WTC11 (cell line): Measurements from ENCODE around the gene SPATA45. TPM values are rescaled to one million over a fixed set of nuclear protein-coding genes. Genes with fewer than 3 reads are reported as not detected.

Experiments
- ATAC-seq: fragments of 200-7000 bp; cut with Tn5 transposase; 2 replicates; pipeline ENCODE4 v1.10.0; 2021; ENCODE audit warnings: mild to moderate bottlenecking, moderate library complexity
- CTCF ChIA-PET: fragments of 300-600 bp; sonication (Branson Sonifier 250); formaldehyde crosslinking; loops from one replicate; lab custom pipeline; 2021; ENCODE audit warnings: antibody characterized with exemption; lab: Charles Lee
- POLR2A ChIA-PET: fragments of 350-600 bp; sonication (Branson Sonifier 250); formaldehyde crosslinking; loops from one replicate; lab custom pipeline; 2021; ENCODE audit warnings: antibody characterized with exemption; lab: Charles Lee
- DNase-seq: peaks from one replicate; pipeline ENCODE4 v3.0.0; 2021; ENCODE audit warnings: low spot score
- H3K27ac Mint-ChIP-seq: 2 replicates; pipeline ENCODE4 v1.8.0; 2021; ENCODE audit warnings: mixed read lengths
- H3K27me3 Mint-ChIP-seq: 2 replicates; pipeline ENCODE4 v1.8.0; 2021; ENCODE audit warnings: low read depth, mild to moderate bottlenecking, moderate library complexity, mixed read lengths
- H3K36me3 Mint-ChIP-seq: 2 replicates; pipeline ENCODE4 v1.8.0; 2021; ENCODE audit warnings: mixed read lengths
- H3K4me1 Mint-ChIP-seq: 2 replicates; pipeline ENCODE4 v1.8.0; 2022; ENCODE audit warnings: mixed read lengths
- H3K4me3 Mint-ChIP-seq: 2 replicates; pipeline ENCODE4 v1.8.0; 2021; ENCODE audit warnings: mild to moderate bottlenecking, moderate library complexity, mixed read lengths
- H3K9me3 Mint-ChIP-seq: 2 replicates; pipeline ENCODE4 v1.8.0; 2021; ENCODE audit warnings: mixed read lengths
- CBFB ChIP-seq: sonication (generic); formaldehyde crosslinking; IDR thresholded peaks from 2 replicates; pipeline ENCODE4 v1.8.1; 2022; ENCODE audit warnings: mild to moderate bottlenecking, low read depth, missing genetic modification reagents
- CREM ChIP-seq: sonication (generic); formaldehyde crosslinking; IDR thresholded peaks from 2 replicates; pipeline ENCODE4 v1.8.1; 2022; ENCODE audit warnings: mild to moderate bottlenecking, missing genetic modification reagents, moderate library complexity
- E2F1 ChIP-seq: sonication (generic); formaldehyde crosslinking; IDR thresholded peaks from 2 replicates; pipeline ENCODE4 v1.8.0; 2022; ENCODE audit warnings: mild to moderate bottlenecking, missing genetic modification reagents
- FOXJ3 ChIP-seq: sonication (generic); formaldehyde crosslinking; IDR thresholded peaks from 2 replicates; pipeline ENCODE4 v1.9.0; 2021; ENCODE audit warnings: missing genetic modification reagents, mild to moderate bottlenecking, borderline replicate concordance
- JUN ChIP-seq: sonication (generic); formaldehyde crosslinking; IDR thresholded peaks from 2 replicates; pipeline ENCODE4 v1.8.0; 2023; ENCODE audit warnings: mild to moderate bottlenecking, missing genetic modification reagents
- KAT7 ChIP-seq: sonication (generic); formaldehyde crosslinking; IDR thresholded peaks from 2 replicates; pipeline ENCODE4 v1.8.1; 2023; ENCODE audit warnings: missing genetic modification reagents, mild to moderate bottlenecking, borderline replicate concordance
- MXD4 ChIP-seq: fragments of 250-450 bp; sonication (Bioruptor Pico); IDR thresholded peaks from 2 replicates; pipeline ENCODE4 v1.8.0; 2021; ENCODE audit warnings: mild to moderate bottlenecking, moderate library complexity, borderline replicate concordance
- NFATC4 ChIP-seq: fragments of 250-450 bp; sonication (Bioruptor Pico); IDR thresholded peaks from 2 replicates; pipeline ENCODE4 v1.9.0; 2021; ENCODE audit warnings: mild to moderate bottlenecking
- NR1H2 ChIP-seq: sonication (generic); formaldehyde crosslinking; IDR thresholded peaks from 2 replicates; pipeline ENCODE4 v1.9.0; 2021; ENCODE audit warnings: mild to moderate bottlenecking, moderate library complexity, missing genetic modification reagents
- NR3C1 ChIP-seq: sonication (generic); formaldehyde crosslinking; conservative IDR thresholded peaks from 2 replicates; pipeline ENCODE4 v1.8.1; 2023; ENCODE audit warnings: low read depth, mild to moderate bottlenecking, missing genetic modification reagents
- OVOL2 ChIP-seq: fragments of 250-450 bp; sonication (Bioruptor Pico); IDR thresholded peaks from 2 replicates; pipeline ENCODE4 v1.9.0; 2021; ENCODE audit warnings: mild to moderate bottlenecking, borderline replicate concordance
- PRDM15 ChIP-seq: sonication (generic); formaldehyde crosslinking; IDR thresholded peaks from 2 replicates; pipeline ENCODE4 v1.8.0; 2022; ENCODE audit warnings: missing genetic modification reagents
- SMAD3 ChIP-seq: sonication (generic); formaldehyde crosslinking; IDR thresholded peaks from 2 replicates; pipeline ENCODE4 v1.8.0; 2022; ENCODE audit warnings: missing genetic modification reagents, mild to moderate bottlenecking, borderline replicate concordance
- SP1 ChIP-seq: sonication (generic); formaldehyde crosslinking; conservative IDR thresholded peaks from 2 replicates; pipeline ENCODE4 v1.8.1; 2022; ENCODE audit warnings: missing genetic modification reagents
- ZNF138 ChIP-seq: sonication (generic); formaldehyde crosslinking; conservative IDR thresholded peaks from 2 replicates; pipeline ENCODE4 v1.8.1; 2022; ENCODE audit warnings: mild to moderate bottlenecking, moderate library complexity, missing genetic modification reagents
- ZNF263 ChIP-seq: sonication (generic); formaldehyde crosslinking; IDR thresholded peaks from 2 replicates; pipeline ENCODE4 v1.8.1; 2022; ENCODE audit warnings: low read depth, mild to moderate bottlenecking, moderate library complexity, missing genetic modification reagents
- total RNA-seq: library from RNA; stranded (reverse); gene quantifications from 3 replicates; pipeline ENCODE4 v1.2.3, GENCODE V29; 2021
- TF ChIP-seq, protein P1 (sequence below): sonication (generic); formaldehyde crosslinking; conservative IDR thresholded peaks from 2 replicates; pipeline ENCODE4 v1.8.1; 2023; ENCODE audit warnings: mild to moderate bottlenecking, low read depth, missing genetic modification reagents, moderate library complexity
- TF ChIP-seq, protein P2 (sequence below): fragments of 200-600 bp; IDR thresholded peaks from 2 replicates; pipeline ENCODE4 v1.8.0; 2022; ENCODE audit warnings: antibody characterized with exemption

The SPATA45 gene
- total RNA-seq, 1 experiment from 2014 or later = 0.90 TPM

DNA sequence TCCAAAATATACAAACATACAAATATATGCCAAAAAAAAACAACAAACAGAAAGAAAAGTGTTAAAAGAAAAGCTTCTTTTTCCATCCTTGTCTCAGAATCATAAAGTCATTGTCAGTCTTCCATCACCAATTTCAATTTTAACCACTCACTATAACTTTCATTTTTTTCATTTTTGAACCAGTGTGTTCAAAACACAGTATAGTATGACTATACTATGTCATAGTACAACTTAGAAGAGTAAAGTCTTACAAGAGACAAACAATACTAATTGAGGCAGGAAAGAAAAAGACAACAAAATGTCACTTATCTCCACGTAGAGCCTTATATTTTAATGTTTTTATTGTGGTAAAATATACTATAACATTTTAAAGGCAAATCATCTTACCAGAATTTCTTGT is 63.5 kb downstream of the SPATA45 start (continued):
- no peak for TF ChIP-seq SMAD3 (CRISPR knock-in tag)
- TF ChIP-seq, protein P1, sequence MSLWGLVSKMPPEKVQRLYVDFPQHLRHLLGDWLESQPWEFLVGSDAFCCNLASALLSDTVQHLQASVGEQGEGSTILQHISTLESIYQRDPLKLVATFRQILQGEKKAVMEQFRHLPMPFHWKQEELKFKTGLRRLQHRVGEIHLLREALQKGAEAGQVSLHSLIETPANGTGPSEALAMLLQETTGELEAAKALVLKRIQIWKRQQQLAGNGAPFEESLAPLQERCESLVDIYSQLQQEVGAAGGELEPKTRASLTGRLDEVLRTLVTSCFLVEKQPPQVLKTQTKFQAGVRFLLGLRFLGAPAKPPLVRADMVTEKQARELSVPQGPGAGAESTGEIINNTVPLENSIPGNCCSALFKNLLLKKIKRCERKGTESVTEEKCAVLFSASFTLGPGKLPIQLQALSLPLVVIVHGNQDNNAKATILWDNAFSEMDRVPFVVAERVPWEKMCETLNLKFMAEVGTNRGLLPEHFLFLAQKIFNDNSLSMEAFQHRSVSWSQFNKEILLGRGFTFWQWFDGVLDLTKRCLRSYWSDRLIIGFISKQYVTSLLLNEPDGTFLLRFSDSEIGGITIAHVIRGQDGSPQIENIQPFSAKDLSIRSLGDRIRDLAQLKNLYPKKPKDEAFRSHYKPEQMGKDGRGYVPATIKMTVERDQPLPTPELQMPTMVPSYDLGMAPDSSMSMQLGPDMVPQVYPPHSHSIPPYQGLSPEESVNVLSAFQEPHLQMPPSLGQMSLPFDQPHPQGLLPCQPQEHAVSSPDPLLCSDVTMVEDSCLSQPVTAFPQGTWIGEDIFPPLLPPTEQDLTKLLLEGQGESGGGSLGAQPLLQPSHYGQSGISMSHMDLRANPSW (CRISPR knock-in tag) = no peak
- TF ChIP-seq OVOL2 = no peak
- TF ChIP-seq PRDM15 = no peak
- no peak for TF ChIP-seq NR1H2 (CRISPR knock-in tag)

DNA sequence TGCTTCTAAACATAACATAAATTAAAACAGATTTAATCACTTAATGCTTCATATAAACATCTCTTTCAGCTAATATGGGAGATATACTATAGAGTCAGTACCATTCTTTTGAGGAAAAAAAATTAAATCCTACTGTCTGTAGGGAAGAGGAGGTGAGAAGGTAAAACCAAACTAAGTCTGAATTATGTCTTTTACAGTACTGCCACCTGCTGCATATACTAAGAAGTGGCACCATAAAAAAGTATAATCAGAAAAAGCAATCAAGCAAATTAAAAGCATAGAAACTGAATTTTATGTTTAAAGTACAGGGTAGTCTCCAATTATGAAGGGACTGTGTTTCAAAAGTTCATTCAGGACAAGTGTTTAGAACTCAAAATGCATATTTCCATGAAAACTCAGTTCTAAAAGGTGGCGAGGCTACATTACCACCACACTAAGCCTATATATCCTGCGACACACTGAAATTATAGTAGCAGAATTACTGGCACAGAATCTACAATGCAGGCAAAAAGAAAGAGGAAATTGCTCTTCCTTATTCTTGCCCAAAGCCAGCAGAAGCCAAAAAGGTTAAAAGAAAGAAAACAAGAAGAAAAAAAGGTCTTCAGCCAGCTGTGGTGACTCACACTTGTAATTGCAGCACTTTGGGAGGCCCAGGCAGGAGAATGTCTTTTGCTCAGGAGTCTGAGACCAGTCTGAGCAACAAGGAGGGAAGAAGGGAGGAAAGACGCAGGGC is 64.9 kb downstream of the SPATA45 start:
- CTCF ChIA-PET = interaction anchor here (2.0 kb wide), 1 partner anchor 33 kb away, joined by 6 read pairs; no protein-coding TSS in a partner anchor
- Mint-ChIP-seq H3K9me3 (peaks cover 12% of the 10 kb centered on the region), H3K27me3 (no peaks in the 10 kb centered on the region), H3K36me3 (peaks cover 64% of the 10 kb centered on the region), H3K4me1 (no peaks in the 10 kb centered on the region), H3K4me3 (no peak overlapping the region), H3K27ac (no peak overlapping the region)
- DNase-seq (no peak), ATAC-seq (peak; percentile 32; the same call in 1 of the 2 replicates)
- POLR2A ChIA-PET = no interaction called here
- TF ChIP-seq, protein P2, sequence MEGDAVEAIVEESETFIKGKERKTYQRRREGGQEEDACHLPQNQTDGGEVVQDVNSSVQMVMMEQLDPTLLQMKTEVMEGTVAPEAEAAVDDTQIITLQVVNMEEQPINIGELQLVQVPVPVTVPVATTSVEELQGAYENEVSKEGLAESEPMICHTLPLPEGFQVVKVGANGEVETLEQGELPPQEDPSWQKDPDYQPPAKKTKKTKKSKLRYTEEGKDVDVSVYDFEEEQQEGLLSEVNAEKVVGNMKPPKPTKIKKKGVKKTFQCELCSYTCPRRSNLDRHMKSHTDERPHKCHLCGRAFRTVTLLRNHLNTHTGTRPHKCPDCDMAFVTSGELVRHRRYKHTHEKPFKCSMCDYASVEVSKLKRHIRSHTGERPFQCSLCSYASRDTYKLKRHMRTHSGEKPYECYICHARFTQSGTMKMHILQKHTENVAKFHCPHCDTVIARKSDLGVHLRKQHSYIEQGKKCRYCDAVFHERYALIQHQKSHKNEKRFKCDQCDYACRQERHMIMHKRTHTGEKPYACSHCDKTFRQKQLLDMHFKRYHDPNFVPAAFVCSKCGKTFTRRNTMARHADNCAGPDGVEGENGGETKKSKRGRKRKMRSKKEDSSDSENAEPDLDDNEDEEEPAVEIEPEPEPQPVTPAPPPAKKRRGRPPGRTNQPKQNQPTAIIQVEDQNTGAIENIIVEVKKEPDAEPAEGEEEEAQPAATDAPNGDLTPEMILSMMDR = peak; percentile 37
- no peak for TF ChIP-seq CBFB (CRISPR knock-in tag)

DNA sequence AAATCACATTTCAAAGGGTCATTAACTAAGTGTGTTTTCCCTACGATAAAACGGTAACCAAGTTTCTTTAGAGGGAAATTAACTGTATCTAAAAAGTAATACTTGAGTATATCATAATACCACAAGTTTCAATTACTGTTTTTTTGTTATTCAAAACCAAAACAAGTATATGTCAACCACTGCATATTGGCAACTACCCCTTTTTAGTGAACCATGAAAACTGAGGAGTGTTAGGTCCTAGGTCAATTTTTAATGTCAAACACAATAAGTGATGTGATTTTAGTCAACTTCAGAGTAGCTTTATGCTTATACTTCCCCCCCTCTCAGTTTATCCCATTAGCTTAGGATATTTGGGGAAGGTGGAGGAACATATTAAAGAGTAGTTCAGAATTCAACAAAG is 66.2 kb downstream of the SPATA45 start:
- POLR2A ChIA-PET = no interaction called here
- peaks cover 13% of the 10 kb centered on the region for H3K9me3 Mint-ChIP-seq
- DNase-seq = no peak
- TF ChIP-seq E2F1 = no peak
- TF ChIP-seq ZNF263 (CRISPR knock-in tag) = no peak
- no peak for TF ChIP-seq KAT7 (CRISPR knock-in tag)
- no peak for TF ChIP-seq SP1 (CRISPR knock-in tag)
- no peak for TF ChIP-seq NR3C1
- no peak for TF ChIP-seq NFATC4
- TF ChIP-seq MXD4 (CRISPR knock-in tag) = no peak
- no peak for TF ChIP-seq FOXJ3 (CRISPR knock-in tag)
- no peak for TF ChIP-seq ZNF138
- TF ChIP-seq JUN = no peak
- no peak for TF ChIP-seq PRDM15
- TF ChIP-seq CREM = no peak

More for the DNA sequence above, 66.2 kb downstream of the SPATA45 start:
- Mint-ChIP-seq H3K27ac (no peak overlapping the region), H3K4me1 (no peaks in the 10 kb centered on the region), H3K27me3 (no peaks in the 10 kb centered on the region), H3K4me3 (no peak overlapping the region), H3K36me3 (peaks cover 63% of the 10 kb centered on the region)
- CTCF ChIA-PET = interaction anchor here (0.6 to 2.0 kb wide), 2 partner anchors 31 to 76 kb away, joined by 3 to 6 read pairs; no protein-coding TSS in a partner anchor
- no peak for ATAC-seq
